ENCODE data around the gene COPG1. TPM values are rescaled to one million over a fixed set of nuclear protein-coding genes. Genes with fewer than 3 reads are reported as not detected.

Gene COPG1
- total and polyA plus RNA-seq, 10 of the 15 experiments (the other 5 are each of a cell fraction or from before 2014, with no cell fraction given): 54.8 to 143 (median 91.2) TPM

DNA sequence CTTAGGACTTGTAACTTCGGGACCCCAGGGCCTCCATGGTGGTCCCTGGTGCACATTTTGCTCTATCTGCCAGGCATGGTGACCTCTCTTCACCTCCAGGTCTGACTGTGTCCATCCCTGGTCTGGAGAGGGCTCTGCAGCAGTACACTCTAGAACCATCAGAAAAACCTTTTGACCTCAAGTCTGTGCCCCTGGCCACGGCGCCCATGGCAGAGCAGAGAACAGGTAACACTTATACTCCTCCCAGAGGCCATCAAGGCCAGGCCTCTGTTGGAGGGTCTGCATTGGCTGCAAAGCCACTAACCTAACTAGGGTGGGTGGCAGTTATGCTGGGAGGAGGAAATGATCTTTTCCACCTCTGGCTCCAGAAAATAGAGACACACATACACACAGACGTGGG is 19.0 kb downstream of the COPG1 start (continued):
- no peak for TF ChIP-seq STAT3 (IDR thresholded peaks at IDR 0.05; ENCODE audit: low read depth, low read length)

DNA sequence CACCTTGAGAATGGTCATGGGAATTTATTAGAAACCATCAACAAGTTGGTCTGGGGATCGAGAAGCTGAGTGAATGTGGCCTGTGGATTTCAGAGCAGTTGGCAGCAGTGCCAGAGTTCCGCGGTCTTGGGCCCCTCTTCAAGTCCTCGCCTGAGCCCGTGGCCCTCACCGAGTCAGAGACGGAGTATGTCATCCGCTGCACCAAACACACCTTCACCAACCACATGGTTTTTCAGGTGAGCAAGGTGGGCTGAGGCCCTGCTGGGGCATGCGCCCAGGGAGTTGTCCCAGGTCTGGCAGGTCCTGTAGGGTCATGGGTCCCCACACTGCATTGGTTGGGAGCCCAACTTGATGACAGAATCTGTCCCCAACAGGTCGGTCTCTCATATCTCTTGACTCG is 22.3 kb downstream of the COPG1 start:
- RAD21 ChIA-PET (ENCODE audit: unreplicated experiment): interaction anchor here (1.1 to 2.2 kb wide), 2 partner anchors 45 to 167 kb away, joined by 3 to 6 read pairs; a partner anchor contains a TSS
- TF ChIP-seq POLR2AphosphoS5 (IDR thresholded peaks at IDR 0.05; ENCODE audit: low read length): 0 out of 2 replicates have a peak, but pooled peaks have one; percentile 11
- TF ChIP-seq POLR2A (IDR thresholded peaks at IDR 0.05; ENCODE audit: low read depth, low read length): peak; percentile 48; the same call in 1 of the 2 replicates
- TF ChIP-seq SPI1 (IDR thresholded peaks at IDR 0.05; ENCODE audit: borderline replicate concordance, insufficient read depth, low read depth, low read length): no peak
- BruUV-seq (replicated peaks): no TSS peak
- CTCF ChIA-PET: interaction anchor here (1.1 to 1.4 kb wide), 2 partner anchors 27 to 45 kb away, joined by 4 to 8 read pairs; a partner anchor contains a TSS
- Histone ChIP-seq H3K79me2 (ENCODE audit: control insufficient read depth, insufficient read depth, low read length) (no peaks in the 10 kb centered on the region), H3K9me3 (replicated peaks; ENCODE audit: control insufficient read depth, insufficient read depth, low read length) (no peaks in the 10 kb centered on the region), H3K4me1 (ENCODE audit: control insufficient read depth, insufficient read depth, low read length) (peaks cover 14% of the 10 kb centered on the region), H4K20me1 (ENCODE audit: control insufficient read depth, insufficient read depth) (0 out of 2 replicates have a peak, but pooled peaks cover 3% of the 10 kb centered on the region), H3K4me3 (no peak overlapping the region), H3K36me3 (ENCODE audit: control insufficient read depth in 2 of 2, insufficient read depth in 2 of 2, low read length in 1 of 2) (peaks cover 26 to 62% of the 10 kb centered on the region in 2 experiments), H2AFZ (ENCODE audit: control insufficient read depth, low read depth, low read length) (no peak overlapping the region), H3K4me2 (ENCODE audit: control insufficient read depth, insufficient read depth) (no peak overlapping the region), H3K27ac (ENCODE audit: control insufficient read depth, insufficient read depth) (no peak overlapping the region), H3K9ac (ENCODE audit: control insufficient read depth, insufficient read depth, low read length) (no peak overlapping the region), H3K27me3 (replicated peaks in 1 of 2; ENCODE audit: control insufficient read depth in 2 of 2, insufficient read depth in 2 of 2, low read length in 1 of 2) (no peaks in the 10 kb centered on the region)
- 99% methylated on average over 11 of the region's 11 CpGs for WGBS (ENCODE audit: insufficient coverage, insufficient replicate concordance, low lambda C conversion rate, missing lambda C conversion rate)
- in situ Hi-C loops (cut with MboI) (no loop called here), intact Hi-C loops (cut with micrococcal nuclease; ENCODE audit: unreplicated experiment) (no loop called here)
- POLR2A ChIA-PET: interaction anchor here (2.2 kb wide), 1 partner anchor 45 kb away, joined by 9 read pairs; a partner anchor contains a TSS
- FAIRE-seq (no peak), DNase-seq (ENCODE audit: low read depth, low spot score) (no peak), ATAC-seq (no peak)
- SMC1A ChIA-PET (ENCODE audit: uncharacterized antibody, unreplicated experiment): interaction anchor here (1.0 to 1.9 kb wide), 4 partner anchors 12 to 44 kb away, joined by 3 to 6 read pairs (median 4); a partner anchor contains a TSS

DNA sequence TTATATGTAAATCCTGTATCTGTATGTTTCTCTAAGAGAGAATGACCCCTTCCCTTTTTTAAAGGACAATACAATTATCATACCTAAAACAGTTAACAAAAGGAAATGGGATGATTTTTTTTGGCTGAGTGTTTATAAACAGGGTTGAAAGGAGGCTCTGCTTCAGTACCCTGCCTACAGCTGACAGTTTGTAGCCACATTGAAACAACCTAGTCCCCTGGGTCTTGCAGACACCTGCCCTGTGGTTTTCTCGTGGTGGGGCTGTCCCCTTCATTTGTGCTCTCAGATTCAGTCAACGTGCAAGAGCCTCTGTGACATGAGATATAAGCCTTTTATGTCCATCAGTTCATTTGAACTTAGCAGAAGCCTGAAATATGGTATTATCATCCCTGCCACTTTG is 27.0 kb downstream of the COPG1 start:
- peaks cover 40% of the 10 kb centered on the region for H3K4me1 ChIP-seq (ENCODE audit: control insufficient read depth, insufficient read depth, low read length)
- POLR2A ChIA-PET: interaction anchor here (0.6 to 1.8 kb wide), 7 partner anchors 13 to 157 kb away, joined by 3 to 25 read pairs (median 4); a partner anchor contains a TSS
- intact Hi-C loops (cut with micrococcal nuclease; ENCODE audit: unreplicated experiment): loop anchor here (1.0 kb wide), 1 partner anchor 27 kb away; the partner anchor contains the start of gene COPG1
- peak; percentile 82; the same call in 1 of the 2 replicates for TF ChIP-seq SIN3A (IDR thresholded peaks at IDR 0.05; ENCODE audit: low read depth, low read length)
- peak; percentile 83 for TF ChIP-seq DPF2 (IDR thresholded peaks at IDR 0.05)
- TF ChIP-seq BMI1 (IDR thresholded peaks at IDR 0.05; ENCODE audit: borderline replicate concordance): peak; percentile 54; the same call in 1 of the 2 replicates
- peak; percentile 85 for TF ChIP-seq NFIC (IDR thresholded peaks at IDR 0.05; ENCODE audit: low read depth, low read length)
- TF ChIP-seq PML (IDR thresholded peaks at IDR 0.05; ENCODE audit: low read length): peak; percentile 60; the same call in 1 of the 2 replicates
- TF ChIP-seq KAT2A (conservative IDR thresholded peaks at IDR 0.05; ENCODE audit: control insufficient read depth, low read depth, low read length): no peak
- TF ChIP-seq FOS (IDR thresholded peaks at IDR 0.05; ENCODE audit: borderline replicate concordance, extremely low read depth, insufficient read length): no peak
- TF ChIP-seq ZNF384 (IDR thresholded peaks at IDR 0.05; ENCODE audit: borderline replicate concordance, low read depth, low read length): 0 out of 2 replicates have a peak, but pooled peaks have one; percentile 48
- peak; percentile 44 for TF ChIP-seq NR2F1 (conservative IDR thresholded peaks at IDR 0.05)
- no peak for TF ChIP-seq YY1 (IDR thresholded peaks at IDR 0.05; ENCODE audit: low read depth, low read length)

More for the DNA sequence above, 27.0 kb downstream of the COPG1 start:
- Histone ChIP-seq H3K4me3 (no peak overlapping the region), H3K9ac (ENCODE audit: control insufficient read depth, insufficient read depth, low read length) (no peak overlapping the region), H3K79me2 (ENCODE audit: control insufficient read depth, insufficient read depth, low read length) (peaks cover 6% of the 10 kb centered on the region), H4K20me1 (ENCODE audit: control insufficient read depth, insufficient read depth) (0 out of 2 replicates have a peak, but pooled peaks cover 2% of the 10 kb centered on the region), H3K27ac (ENCODE audit: control insufficient read depth, insufficient read depth) (peak overlapping the region; percentile 24; the same call in 1 of the 2 replicates), H3K36me3 (ENCODE audit: control insufficient read depth in 2 of 2, insufficient read depth in 2 of 2, low read length in 1 of 2) (peaks cover 20 to 43% of the 10 kb centered on the region in 2 experiments), H2AFZ (ENCODE audit: control insufficient read depth, low read depth, low read length) (no peak overlapping the region), H3K4me2 (ENCODE audit: control insufficient read depth, insufficient read depth) (peak overlapping the region; percentile 64), H3K9me3 (replicated peaks; ENCODE audit: control insufficient read depth, insufficient read depth, low read length) (no peaks in the 10 kb centered on the region), H3K27me3 (replicated peaks in 1 of 2; ENCODE audit: control insufficient read depth in 2 of 2, insufficient read depth in 2 of 2, low read length in 1 of 2) (no peaks in the 10 kb centered on the region)
- ChIA-PET CTCF (interaction anchor here (1.4 kb wide), 2 partner anchors 36 to 40 kb away, joined by 4 to 11 read pairs; a partner anchor contains a TSS), SMC1A (ENCODE audit: uncharacterized antibody, unreplicated experiment) (interaction anchor here (1.2 to 2.8 kb wide), 2 partner anchors 40 to 155 kb away, joined by 4 to 12 read pairs; partner anchors contain the start of gene RAB43), RAD21 (ENCODE audit: unreplicated experiment) (interaction anchor here (1.2 to 2.0 kb wide), 3 partner anchors 36 to 156 kb away, joined by 4 to 12 read pairs (median 5); a partner anchor contains a TSS)
- BruUV-seq (replicated peaks): no TSS peak
- FAIRE-seq: peak; percentile 92
- in situ Hi-C loops (cut with MboI): no loop called here
- ATAC-seq: peak; percentile 80
- peak; percentile 85 for DNase-seq (ENCODE audit: low read depth, low spot score)
- WGBS (ENCODE audit: insufficient coverage, insufficient replicate concordance, low lambda C conversion rate, missing lambda C conversion rate): 0% methylated on average over 2 of the region's 2 CpGs
